CD1c-positive myeloid dendritic cell (primary cell): ENCODE measurements around the gene RAP1GAP2.
"Not testable (repeated sequence)": the region's sequence is repeated elsewhere in the genome, so short reads cannot be mapped to it uniquely, and the experiment has no call there.

Source experiments
- DNase-seq: peaks from one replicate; pipeline ENCODE4 v3.0.0-alpha.2; 2016; ENCODE audit errors: extremely low spot score

Gene RAP1GAP2

DNA sequence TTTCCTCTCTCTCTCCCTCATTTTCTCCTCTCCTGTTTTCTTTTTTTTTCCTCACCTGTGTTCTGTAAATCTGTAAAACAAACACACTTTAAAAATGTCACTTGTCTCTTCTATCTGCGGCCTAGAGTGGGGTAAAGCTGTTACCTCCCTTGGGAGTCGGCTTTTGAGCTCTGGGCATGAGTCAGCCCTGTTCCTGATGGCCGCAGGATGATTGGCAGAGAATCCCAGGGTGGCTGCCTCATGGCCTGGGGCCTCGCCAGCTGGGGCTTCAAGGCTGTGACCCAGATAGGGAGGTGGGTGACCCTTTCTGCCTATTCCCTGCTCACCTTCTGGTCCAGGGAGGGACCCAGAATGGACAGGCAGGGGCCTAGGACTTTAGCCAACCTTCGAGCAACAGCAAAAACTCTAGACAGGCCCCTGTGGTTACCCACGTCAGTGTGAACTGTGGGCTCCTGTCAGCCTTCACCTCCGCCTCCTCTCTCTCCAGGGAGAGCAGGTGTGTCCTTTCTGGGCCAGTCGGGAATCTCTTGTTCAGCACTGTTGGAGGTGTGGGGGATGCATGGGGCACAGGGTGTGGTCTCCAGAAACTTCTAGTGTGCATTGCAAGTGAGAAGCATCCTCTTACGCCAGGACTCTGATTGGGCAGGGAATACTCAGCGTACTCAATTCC lies 87.4 kb downstream of the RAP1GAP2 start:
- no peak for DNase-seq

DNA sequence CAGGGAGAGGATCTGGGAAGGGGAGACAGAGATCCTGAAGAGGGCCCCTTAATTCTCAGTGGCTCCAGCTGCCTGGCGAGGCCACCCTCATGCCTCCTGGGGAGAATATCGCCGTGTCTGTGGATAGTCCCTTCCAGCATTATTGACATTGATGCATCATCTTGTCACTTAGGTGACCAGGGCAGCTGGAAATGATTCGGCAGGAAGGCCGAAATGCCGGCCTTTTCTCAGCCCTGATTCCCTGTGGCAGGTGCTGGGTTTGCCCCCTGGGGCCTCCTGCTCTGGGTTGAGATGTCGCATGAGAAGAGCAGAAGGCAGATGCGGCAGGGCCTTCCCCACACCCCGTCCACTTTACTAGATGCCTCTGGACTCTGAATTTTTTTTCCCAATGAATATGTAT lies 89.5 kb downstream of the RAP1GAP2 start:
- DNase-seq, result no peak

DNA sequence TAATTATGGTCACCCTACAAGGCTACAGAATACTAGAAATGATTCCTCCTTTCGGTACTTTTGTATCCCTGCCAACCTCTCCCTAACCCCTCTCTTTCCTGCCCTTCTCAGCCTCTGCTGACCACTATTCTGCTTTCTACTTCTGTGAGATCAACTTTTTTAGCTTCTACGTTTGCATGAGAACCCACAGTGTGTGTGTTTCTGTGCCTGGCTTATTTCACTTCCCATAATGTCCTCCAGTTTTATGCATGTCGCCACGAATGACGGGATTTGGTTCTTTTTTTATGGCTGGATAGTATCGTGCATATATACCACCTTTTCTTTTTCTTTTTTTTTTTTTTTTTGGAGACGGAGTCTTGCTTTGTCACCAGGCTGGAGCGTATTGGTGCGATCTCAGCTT lies 92.1 kb downstream of the RAP1GAP2 start:
- DNase-seq, result peak; percentile 32

DNA sequence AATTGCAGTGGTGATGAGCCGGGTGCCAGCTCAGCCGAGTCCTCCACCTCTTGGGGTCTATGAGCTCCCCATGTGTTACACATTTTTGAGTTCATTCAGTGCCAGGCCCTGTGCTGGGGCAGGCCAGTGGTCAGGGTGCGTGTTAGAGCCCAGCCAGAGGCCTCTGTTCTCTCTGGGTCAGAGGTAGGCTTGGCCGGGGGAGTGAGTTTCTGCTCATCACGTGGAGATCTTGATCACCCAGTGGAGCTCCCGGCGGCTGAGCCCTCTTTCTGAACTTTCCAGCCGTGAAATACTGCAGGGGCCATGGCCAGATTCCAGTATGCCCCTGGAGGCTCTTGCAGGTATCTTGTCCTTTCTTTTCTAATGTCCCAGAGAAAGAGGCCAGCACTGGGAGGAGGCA lies 93.0 kb downstream of the RAP1GAP2 start:
- no peak for DNase-seq

DNA sequence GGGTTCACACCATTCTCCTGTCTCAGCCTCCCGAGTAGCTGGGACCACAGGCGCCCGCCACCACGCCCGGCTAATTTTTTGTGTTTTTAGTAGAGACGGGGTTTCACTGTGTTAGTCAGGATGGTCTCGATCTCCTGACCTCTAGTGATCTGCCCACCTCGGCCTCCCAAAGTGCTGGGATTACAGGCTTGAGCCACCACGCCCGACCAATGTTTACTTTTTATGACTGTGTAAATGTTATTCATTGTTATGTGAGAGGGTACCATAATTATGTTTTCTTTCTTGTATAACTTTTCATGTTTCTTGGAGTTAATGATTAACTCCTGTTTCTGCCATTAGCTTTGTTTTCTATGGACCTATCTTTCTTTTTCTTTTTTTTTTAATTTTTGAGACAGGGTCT lies 94.5 kb downstream of the RAP1GAP2 start:
- not testable (repeated sequence) for DNase-seq

DNA sequence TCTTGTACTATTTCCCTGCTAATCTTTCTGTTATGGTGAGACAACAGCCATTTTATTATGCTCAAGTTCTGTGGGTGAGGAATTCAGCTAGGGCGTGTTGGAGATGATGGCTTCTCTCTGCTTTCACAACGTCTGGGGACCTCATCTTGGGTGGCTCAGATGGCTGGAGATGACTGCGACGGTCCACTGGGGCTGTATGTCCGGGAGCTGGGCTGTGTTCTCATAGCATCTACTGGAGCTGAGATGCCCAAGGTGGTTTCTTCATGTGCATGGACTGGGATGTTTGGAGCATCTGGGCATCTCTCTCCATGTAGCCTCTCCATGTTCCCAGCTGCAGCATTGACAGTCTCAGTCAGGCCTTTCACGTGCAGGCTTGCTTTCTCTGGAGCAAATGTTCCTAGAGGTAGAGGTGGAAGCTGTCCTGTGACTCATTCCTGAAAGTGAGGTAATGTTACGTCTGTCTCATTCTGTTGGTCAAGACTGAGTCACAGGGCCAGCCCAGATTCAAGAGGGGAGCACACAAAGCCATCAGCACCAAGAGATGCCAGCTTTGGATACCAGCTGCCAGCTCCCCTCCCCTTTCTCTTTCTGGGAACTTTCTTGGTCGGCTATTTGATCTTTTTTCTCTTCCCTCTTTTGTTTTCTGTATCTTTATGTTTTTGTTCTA lies 96.2 kb downstream of the RAP1GAP2 start:
- peak; percentile 14 for DNase-seq

DNA sequence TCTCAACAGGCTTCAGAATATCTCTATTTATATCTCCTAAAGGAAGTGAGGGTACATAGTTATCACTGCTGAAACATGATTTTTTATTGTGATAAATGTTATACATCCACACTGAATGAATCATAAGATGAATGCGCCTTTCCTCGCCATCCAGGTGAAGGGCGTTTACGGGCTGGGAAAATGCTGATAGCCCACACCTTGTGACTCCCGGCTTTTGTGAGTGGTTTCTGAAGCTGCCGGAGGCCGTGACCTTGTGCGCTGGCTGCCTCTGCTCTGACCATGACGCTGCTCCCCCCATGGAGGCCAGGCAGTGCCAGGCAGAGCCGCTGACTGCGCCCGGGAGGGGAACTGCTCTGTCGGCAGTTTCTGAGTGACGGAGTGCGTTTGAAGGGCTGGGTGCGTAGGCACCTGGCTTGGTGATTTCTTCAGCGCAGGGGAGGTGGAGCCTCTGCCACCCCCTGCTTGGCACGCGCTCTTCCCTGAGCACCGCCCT lies 97.2 kb downstream of the RAP1GAP2 start:
- no peak for DNase-seq

DNA sequence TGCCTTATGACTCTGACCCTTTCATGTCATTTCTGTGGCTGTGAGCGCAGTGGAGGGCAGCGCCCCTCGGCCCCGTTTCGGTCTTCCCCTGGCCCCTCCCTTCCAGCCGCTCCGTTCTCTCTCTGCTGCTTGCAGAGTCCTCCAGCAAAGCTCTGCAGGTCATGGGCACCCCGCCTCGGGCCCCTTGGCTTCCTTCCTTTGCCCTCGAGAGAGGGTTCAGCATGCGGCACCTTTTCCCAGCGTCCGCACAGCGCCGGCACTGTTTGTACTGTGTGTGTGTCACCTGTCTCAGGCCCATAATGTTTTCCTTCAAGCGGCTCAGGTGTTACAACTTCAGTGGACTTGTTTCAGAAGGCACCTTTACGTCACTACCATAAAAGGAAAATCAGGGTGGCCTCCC lies 98.5 kb downstream of the RAP1GAP2 start:
- DNase-seq, result no peak

DNA sequence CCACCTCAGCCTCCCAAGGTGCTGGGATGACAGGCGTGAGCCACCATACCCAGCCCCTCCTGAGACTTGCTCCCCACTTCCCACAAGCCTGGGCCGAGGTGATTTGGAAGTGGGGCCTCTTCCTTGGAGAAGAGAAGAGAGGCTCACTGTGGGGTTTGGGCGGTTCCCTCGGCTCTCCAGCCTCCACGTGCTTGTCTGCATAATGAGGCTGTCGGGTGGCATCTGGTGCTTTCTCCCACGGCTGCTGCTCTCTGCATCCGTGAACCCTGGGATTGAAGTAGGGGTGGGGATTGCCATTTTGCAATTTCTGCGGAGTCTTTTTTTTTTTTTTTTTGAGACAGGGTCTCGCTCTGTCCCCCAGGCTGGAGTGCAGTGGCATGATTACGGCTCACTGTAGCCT lies 101.4 kb downstream of the RAP1GAP2 start:
- DNase-seq, result no peak

DNA sequence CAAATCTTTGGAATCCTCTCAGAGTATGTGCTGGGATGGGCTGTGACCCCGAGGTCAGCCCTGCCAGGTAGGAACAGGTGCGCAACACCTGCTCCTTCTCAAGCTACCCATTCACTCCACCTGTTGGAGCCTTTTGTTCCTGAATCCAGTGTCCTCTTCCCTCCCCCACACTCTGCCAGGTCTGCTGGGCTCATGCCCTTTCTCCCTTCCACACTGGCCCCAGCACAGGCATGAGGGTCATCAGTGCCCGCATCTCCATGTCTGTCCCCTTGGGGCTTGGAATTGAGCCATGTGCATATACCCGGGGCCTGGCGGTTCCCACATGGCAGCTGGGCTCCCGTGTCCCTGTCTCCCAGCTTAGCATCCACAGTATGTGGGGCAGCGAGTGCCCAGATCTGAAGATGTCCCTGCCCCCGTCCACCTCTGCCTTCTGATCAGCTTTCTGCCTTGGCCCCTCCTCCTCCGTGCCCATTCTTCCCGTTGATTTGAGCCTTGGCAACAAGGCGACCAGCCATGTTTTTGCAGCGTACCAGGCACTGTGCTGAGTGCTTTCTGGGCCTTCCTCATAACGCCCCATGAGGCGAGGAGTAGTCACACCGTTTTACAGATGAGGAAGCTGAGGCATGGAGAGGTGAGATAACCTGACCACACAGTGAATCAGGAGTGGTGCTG lies 102.2 kb downstream of the RAP1GAP2 start:
- DNase-seq, result no peak

DNA sequence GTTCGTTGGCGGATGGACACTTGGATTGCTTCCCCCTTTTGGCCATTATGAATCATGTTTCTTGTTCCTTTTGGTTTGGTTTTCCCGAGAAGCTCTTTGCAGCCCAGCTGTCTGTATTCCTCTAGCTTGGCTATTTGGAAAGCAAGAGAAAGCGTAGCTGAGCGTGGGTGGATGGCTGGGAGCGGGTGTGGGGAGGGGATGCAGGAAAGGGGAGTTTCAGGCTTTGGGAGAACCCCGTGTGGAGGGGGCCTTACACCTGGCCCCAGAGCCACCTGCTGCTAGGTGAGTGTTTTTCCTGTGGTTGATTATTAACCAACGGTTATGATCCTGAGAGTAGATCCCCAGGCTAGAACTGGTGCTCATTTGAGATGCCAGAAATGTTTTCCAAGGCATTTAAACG lies 103.7 kb downstream of the RAP1GAP2 start:
- no peak for DNase-seq

DNA sequence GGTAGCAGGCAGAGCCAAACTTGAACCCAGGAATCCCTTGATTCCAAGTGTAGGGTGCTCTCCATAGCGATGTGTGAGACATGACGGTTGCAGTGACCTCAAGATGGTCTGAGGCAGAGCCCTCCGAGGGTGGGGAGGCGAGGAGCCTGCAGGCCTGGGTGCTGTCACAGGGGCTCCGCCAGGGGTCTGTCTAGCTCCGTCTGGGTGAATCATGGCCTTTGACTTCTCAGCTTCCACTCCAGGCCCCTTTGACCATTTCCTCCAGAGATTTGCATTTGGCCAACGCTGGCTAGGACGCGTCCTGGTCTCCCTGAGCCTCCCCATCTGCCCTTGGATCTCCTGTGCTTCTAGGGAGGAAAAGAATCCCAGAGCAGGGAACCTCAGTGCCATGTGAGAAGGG lies 104.6 kb downstream of the RAP1GAP2 start:
- DNase-seq, result no peak

DNA sequence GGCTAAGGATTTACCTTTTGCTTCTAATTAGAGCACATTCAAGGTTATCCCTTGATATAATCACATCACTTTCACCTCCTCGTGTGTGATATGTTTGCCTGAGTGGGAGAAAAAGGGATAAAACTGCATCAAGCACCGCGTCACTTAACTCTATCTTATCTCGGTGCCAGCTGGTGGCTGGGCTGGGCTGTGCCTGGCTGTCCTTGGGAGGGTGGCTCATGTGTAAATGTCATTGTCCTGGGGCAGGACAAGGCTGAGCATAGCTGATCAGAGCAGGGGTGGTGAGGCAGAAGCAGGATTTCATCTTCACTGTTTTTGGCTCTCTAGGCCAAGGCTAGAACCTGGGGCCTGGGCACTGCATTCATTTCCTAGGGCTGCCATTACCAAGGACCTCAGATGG lies 105.3 kb downstream of the RAP1GAP2 start:
- DNase-seq, result no peak

DNA sequence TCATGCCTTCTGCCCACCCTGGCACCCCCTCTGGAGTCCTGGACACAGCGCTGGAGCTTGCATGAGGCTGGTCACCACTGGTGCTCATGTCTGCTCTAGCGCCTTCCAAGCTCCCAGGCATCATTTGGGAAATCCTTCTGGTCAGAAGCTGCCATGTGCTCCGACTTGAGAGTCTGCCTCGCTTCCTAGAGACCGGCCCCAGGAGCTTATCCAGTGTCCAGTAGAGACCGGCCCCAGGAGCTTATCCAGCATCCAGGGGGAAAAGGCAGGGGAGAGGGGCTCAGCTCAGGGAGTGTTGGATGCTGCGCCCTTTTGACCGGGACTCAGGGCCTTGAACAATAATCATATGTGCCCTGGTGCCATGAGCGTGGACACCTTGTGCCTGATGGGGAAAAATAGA lies 106.3 kb downstream of the RAP1GAP2 start:
- DNase-seq, result no peak

DNA sequence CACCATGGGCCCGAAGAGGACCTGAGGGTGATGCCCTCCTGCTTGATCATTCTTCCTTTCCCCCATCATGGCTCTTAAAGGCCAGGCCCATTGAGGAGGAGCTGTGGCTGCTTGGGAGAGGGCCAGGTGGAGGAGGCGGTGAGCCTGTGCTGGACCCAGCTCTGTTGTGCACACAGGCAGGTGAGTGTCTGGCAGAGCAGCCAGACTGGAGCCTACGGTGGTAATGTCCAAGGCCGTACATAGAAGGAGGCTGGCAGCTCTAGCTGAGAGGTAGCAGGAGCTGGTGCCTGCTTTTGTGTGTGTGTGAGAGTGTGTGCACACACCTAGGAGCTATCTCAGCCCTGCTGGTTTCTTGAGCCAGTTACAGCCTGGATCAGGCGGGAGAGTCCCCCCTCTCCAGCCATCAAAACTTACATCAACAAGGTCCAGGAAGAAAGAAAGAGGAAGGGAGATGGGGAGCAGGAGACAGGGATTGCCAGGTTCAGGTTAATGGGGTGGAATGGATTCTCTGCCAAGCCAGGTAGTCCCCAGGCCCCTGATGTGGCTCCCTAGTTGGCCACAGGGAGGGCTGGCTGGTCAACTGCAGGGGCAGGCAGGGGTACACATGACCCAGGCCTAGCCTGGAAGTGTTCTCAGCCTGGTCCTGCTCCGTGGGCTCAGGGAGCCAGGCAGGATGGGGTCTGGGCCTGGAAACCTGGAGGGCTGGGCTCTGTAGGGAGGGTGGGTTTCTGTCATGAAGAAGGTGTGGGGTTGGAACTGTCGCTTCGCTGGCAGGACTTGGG lies 107.1 kb downstream of the RAP1GAP2 start:
- no peak for DNase-seq

DNA sequence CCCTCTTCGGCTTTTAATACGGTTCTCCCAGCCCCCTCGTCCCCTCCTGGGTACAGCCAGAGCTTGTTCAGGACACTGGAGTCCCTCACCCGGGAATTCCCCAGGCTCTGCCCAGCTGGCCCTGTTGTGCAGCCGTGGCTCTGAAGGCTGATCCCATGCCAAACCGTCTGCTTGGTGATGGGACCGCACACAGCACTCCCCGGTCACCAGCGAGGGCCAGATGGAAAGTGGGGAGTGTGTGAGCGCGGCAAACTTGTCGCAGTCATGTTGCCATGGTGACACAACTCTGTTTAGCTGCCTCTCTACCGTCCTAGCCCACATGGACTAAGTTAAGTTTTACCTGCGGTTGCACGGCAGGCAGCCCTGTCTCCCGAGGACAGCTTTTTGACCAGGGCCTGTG lies 107.9 kb downstream of the RAP1GAP2 start:
- no peak for DNase-seq

DNA sequence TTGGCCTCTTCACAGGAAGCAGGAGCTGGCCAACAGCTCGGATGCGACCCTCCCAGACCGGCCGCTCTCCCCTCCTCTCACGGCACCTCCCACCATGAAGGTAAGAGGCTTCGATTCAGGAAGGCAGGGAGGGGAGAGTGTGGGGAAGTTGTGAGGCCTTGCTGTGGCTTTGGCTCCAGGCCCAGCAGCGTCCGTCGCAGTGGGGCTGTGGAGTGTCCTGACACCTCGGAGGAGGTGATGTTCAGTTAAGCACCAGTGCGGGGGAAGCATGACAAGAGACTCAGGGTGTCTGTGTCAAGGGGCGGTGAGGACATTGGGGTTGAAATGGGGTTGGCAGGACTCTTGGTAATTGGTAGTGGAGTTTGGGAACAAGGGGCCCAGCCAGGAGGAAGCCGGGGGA lies 109.0 kb downstream of the RAP1GAP2 start:
- no peak for DNase-seq

DNA sequence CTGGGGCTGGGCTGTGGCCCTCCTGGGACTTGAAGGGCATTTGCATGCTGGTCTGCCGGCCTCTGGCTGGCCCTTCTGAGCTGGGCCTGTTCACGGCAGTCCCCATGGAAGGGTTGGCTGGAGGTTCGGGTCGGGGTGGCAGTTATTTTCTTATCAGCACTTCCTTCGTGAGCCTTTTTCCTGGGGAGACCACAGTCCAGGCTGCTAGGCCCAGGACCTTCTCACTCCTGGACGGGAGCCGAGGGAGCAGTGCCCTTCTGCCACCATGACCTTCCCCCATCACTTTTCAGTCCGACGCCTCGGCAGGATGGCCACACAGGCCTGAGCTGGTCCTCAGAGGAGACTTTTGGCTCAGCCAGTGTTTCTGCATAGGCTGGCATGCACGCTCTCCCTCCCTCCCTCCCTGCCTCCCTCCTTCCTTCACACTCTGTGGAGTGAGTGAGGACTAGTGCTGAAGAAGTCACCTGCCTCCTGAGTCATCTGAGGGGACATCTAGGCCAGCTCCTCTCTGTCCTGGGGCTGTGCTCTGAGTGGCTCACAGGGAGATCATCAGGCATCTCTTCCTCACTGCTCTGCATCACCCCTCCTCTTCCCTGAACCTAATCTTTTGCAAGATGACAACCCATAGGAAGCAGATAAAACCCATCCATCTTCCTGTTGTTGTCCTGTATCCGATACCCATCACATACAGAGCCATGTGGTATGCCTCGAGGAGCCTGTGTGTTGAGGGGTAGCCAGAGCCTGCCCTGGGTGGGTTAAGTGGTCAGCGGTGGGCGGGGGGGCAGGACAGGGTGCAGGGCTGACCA lies 109.7 kb downstream of the RAP1GAP2 start:
- DNase-seq, result no peak

DNA sequence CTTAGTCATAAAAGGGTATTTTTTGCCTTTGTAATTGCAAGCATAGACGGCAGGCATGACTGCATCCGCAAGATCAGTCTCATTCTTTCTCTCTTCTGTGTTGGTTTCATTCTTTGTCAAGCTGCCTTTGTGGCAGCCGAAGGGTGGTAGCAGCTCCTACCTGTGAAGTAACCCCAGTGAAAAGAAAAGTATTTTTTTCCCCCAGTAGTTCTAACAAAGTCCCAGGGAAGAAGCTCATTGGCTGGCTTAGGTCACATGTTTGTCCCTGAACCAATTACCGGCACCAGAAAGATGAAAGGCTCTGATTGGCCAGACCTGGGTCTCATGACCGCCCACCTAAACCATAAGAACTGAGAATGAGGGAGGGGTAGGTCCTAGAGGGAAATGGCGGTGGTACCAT lies 110.7 kb downstream of the RAP1GAP2 start:
- DNase-seq, result no peak

DNA sequence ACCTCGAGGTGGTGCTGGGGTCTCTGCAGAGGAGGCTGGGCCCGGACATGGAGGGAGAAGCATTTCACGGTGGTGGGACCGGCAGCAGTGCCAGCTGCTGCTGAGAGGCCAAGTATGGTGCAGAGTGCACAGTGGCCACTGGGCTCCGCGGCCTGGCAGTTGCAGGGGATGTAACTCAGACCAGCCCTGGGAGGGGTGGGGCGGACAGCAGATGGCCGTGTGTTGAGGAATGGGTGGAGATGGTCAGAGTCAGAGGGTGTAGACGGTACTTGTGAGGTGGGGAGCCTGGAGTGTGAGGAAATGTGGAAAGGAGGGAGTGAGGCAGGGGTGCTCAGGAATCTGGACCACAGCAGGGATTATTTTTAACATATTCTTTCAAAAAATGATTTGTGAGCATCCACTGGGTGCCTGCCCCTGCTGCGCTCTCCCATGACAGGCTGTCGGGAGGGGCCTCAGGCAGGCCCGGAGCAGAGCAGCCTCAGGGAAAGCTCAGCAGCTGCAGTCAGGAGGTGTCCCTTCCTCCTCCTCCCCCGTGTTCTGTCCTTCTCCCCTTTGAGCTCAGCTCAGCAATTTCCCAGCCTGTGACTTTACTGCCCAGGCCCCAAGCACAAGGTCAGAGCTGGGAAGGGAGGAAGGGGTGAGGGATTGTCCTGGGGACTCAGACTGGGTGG lies 113.1 kb downstream of the RAP1GAP2 start:
- DNase-seq, result no peak

DNA sequence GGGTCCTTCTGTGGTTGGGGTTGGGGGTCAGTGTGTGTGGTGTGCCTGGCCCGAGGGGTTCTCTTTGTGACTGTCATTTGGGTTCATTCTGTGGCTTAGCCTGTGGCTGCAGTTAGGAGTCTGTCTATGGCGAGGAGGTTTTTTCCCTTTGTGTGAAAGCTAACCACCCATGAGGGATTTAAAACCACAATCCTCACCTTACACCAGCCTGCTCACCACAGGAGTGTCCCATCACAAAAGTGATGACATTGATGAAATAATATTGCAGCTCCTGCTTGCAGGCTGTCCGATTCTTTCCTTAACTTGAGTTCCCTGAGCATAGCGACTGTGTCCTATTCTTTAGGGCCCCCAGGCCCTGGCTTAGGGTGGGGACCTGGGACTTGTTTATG lies 113.6 kb downstream of the RAP1GAP2 start:
- DNase-seq, result no peak
